ENCODE results near the gene METTL2B. TPM values are rescaled to one million over a fixed set of nuclear protein-coding genes. Genes with fewer than 3 reads are reported as not detected.

METTL2B gene, protein sequence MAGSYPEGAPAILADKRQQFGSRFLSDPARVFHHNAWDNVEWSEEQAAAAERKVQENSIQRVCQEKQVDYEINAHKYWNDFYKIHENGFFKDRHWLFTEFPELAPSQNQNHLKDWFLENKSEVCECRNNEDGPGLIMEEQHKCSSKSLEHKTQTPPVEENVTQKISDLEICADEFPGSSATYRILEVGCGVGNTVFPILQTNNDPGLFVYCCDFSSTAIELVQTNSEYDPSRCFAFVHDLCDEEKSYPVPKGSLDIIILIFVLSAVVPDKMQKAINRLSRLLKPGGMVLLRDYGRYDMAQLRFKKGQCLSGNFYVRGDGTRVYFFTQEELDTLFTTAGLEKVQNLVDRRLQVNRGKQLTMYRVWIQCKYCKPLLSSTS
- total RNA-seq: 36.7 and 51.5 TPM in 2 replicates

DNA sequence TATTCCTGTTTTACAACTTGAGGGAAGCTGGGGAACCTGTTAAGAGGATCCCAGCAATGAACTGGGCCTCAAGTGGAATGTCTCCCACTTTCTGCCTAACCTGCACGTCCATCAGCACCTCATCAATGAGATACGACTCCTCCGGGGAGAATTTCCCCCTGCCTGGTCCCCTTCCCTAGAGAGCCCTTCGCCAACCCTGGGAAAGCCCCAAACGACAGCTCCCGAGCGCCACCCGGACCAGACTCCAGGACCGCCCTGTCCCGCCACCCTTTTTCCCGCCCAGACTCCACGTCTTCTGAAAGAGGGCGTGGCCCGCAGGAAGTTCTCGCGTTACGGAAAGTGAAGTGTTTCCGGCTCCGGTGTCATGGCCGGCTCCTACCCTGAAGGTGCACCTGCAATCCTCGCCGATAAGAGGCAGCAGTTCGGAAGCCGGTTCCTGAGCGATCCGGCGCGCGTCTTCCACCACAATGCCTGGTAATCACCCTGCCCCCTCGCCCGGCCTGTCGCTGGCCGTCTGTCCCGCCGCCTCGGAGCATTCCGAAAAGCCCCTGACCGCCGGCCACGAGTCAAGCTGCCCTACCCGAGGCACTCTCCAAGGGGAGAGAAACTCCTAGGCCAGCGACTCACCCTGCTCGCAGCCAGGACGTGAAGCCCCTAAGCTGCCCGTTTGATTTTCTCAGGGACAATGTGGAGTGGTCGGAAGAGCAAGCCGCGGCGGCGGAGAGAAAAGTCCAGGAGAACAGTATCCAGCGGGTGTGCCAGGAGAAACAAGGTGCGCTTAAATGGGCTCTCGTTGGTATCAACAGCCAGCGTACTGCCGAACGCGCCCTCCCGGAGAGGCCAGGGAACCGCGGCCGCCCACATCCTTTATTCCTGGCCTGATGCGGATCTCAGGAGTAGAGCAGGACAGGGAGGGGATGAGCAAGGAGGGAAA, at the start of gene METTL2B:
Gene METTL2B (plus strand): TSS at position 347 of the 934 bp plus-strand sequence. CDS start 18 bp downstream, at position 365.

DNA sequence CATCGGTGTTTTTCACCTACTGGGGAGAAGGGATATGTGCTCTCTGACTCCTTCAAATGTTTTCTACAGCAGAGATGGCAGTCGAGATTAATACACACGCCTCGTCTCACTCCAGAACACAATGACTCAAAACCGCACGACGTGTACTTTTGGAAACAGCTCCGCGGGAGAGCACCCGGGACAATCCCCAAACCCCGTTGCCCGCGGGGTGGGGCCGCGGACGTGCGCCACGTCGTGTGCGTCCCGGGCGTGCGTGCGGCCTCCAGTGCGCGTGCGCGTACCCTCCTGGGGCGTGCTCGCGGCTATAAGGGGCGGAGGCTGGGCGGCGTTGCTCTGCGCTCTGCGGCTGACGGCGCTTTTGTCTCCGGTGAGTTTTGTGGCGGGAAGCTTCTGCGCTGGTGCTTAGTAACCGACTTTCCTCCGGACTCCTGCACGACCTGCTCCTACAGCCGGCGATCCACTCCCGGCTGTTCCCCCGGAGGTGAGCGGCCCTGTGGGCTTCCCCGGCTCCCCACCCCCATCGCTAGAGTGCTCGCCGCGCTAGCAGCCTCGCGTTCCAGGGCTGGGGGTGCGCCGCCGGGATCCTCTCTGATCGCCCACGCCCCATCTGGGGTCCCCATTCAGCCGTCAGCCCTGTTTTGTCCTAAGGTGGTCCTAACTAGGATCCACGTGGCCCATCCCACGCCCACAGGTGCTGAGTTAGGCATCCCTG, 20.8 kb upstream of the METTL2B start, which contains the start of gene HILPDA:
Gene HILPDA (plus strand): TSS at position 336 of the 712 bp plus-strand sequence. CDS start 1,391 bp downstream, outside the sequence.

Other genes with a start within 250 kb of the METTL2B start
- gene LEP, start 235.5 kb upstream of the METTL2B start, total RNA-seq: not detected in 2 replicates
- 15.3 and 19.6 TPM in 2 replicates for gene RBM28, start 132.8 kb upstream of the METTL2B start, total RNA-seq
- 0.32 TPM in 1 of 2 replicates, not detected in the other for gene PRRT4, start 115.1 kb upstream of the METTL2B start, total RNA-seq
- 51.2 and 64.6 TPM in 2 replicates for gene IMPDH1, start 66.8 kb upstream of the METTL2B start, total RNA-seq
- gene HILPDA, start 20.9 kb upstream of the METTL2B start, total RNA-seq: 11.1 and 17.9 TPM in 2 replicates
- gene GARIN1A, start 195.5 kb downstream of the METTL2B start, total RNA-seq: 0.32 and 0.46 TPM in 2 replicates